Measurements from ENCODE around the gene STAC3. TPM values are rescaled to one million over a fixed set of nuclear protein-coding genes. Genes with fewer than 3 reads are reported as not detected.

STAC3 gene
- total RNA-seq, 1 donor from 2014 or later: 3.3 TPM

DNA sequence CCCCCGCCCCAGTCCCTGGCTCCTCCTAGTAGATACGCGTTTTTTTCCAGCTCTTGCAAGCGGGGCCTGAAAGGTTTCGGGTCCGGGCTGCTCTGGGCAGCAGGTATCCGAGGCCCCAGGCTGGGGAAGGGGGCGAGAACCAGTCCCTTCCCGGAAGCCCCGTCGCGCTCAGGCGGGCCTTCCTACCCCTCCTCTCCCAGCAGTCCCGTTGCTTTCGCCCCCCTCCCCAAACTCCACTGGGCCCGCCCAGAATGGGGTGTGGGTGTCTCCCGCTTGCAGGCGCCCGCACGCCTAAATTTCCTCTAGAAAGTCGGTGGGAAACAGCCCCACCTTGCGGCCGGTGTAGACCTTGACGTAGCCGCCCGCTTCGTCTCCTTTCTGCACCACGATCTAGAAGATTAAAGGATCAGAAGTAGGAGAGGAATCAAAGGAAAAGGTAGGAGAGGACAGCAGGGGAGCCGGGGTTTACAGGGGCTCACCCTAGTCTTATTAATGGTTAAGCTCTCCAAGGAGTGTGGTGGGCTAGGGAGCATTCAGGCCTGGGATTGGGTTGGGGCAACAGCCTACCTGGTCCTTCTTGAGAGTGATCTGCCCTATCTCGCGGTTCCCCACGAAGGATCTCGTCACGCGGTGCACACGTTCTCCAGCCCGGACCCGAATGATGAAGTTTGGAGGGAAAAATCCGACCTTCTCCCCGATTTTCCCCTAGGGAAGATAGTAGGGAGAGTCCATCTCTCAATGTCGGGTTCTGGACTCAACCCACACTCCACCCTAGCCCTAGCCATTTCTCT, 7.3 kb downstream of the STAC3 start:
- Mint-ChIP-seq H3K27ac (ENCODE audit: unreplicated experiment) (no peak overlapping the region), H3K27me3 (ENCODE audit: unreplicated experiment) (peaks cover 31% of the 10 kb centered on the region), H3K36me3 (ENCODE audit: low read depth, unreplicated experiment) (peaks cover 10% of the 10 kb centered on the region), H3K9me3 (ENCODE audit: unreplicated experiment) (no peaks in the 10 kb centered on the region), H3K4me3 (ENCODE audit: unreplicated experiment) (peak overlapping the region; percentile 79), H3K4me1 (ENCODE audit: unreplicated experiment) (peaks cover 19% of the 10 kb centered on the region)
- TF ChIP-seq, protein P1, sequence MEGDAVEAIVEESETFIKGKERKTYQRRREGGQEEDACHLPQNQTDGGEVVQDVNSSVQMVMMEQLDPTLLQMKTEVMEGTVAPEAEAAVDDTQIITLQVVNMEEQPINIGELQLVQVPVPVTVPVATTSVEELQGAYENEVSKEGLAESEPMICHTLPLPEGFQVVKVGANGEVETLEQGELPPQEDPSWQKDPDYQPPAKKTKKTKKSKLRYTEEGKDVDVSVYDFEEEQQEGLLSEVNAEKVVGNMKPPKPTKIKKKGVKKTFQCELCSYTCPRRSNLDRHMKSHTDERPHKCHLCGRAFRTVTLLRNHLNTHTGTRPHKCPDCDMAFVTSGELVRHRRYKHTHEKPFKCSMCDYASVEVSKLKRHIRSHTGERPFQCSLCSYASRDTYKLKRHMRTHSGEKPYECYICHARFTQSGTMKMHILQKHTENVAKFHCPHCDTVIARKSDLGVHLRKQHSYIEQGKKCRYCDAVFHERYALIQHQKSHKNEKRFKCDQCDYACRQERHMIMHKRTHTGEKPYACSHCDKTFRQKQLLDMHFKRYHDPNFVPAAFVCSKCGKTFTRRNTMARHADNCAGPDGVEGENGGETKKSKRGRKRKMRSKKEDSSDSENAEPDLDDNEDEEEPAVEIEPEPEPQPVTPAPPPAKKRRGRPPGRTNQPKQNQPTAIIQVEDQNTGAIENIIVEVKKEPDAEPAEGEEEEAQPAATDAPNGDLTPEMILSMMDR (IDR thresholded peaks at IDR 0.05; ENCODE audit: unreplicated experiment): peak; percentile 60
- peak; percentile 80 for DNase-seq (ENCODE audit: low spot score)

DNA sequence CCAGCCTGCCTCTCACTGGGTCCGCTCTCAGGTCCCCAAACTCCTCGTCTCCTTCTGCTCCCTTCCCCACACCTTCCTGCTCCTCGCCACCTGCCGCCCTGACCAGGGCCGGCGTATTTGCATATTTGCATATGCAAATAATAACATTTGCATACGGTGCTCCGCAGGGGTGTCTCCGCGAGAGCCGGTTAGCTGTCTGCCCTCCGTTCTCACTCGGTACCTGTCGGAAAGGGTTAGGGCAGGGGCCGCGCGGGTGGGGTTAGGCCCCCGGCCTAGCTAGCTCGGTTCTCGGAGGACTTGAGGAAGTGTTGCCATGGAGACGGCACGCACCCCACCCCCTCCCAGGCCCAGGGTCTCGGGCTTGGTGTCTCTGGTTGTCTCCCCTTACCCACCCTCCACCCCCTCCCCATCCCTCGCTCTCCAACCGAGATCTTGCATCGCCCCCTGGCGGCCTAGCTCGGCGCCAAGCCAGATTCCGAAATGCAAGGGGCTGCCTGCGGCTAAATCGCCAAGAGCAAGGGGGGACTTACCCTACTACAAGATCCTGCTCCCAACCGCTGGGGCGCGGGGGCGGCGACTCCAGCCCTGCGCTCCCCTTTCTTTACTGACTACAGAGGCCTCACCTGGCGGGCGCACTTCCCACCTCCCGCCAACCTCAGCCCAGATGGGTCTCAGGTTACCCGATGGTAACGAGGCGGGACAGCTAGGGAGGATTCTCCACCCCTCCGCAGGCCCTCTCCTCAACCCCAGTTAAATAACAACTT, 8.1 kb downstream of the STAC3 start:
- Mint-ChIP-seq H3K4me1 (ENCODE audit: unreplicated experiment) (peaks cover 19% of the 10 kb centered on the region), H3K36me3 (ENCODE audit: low read depth, unreplicated experiment) (peaks cover 11% of the 10 kb centered on the region), H3K9me3 (ENCODE audit: unreplicated experiment) (no peaks in the 10 kb centered on the region), H3K27me3 (ENCODE audit: unreplicated experiment) (peaks cover 34% of the 10 kb centered on the region), H3K4me3 (ENCODE audit: unreplicated experiment) (peak overlapping the region; percentile 73), H3K27ac (ENCODE audit: unreplicated experiment) (no peak overlapping the region)
- TF ChIP-seq, protein P1 (IDR thresholded peaks at IDR 0.05; ENCODE audit: unreplicated experiment): peak; percentile 76
- peak; percentile 89 for DNase-seq (ENCODE audit: low spot score)

DNA sequence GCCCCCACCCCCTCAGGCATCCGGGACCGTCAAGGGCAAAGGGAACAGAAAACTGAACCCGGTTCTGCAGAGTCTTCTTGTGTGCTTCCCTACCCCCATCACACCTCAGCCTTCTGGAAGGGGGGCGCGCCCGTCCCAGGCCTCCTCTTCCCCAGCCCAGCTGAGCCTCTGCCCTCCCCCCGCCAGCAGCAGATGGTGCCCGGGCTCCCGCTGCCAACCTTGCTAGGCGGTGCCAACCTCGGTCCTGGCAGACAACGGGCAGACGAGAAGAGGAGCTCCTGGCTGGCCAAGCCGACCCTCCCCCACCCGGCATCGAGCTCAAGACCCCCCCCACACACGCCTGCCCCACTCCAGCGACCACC, 8.7 kb downstream of the STAC3 start:
- no peaks in the 10 kb centered on the region for H3K9me3 Mint-ChIP-seq (ENCODE audit: unreplicated experiment)
- TF ChIP-seq, protein P1 (IDR thresholded peaks at IDR 0.05; ENCODE audit: unreplicated experiment): no peak
- H3K27ac Mint-ChIP-seq (ENCODE audit: unreplicated experiment): no peak overlapping the region
- DNase-seq (ENCODE audit: low spot score): no peak
- H3K4me1 Mint-ChIP-seq (ENCODE audit: unreplicated experiment): peaks cover 24% of the 10 kb centered on the region
- H3K27me3 Mint-ChIP-seq (ENCODE audit: unreplicated experiment): peaks cover 39% of the 10 kb centered on the region
- peaks cover 15% of the 10 kb centered on the region for H3K36me3 Mint-ChIP-seq (ENCODE audit: low read depth, unreplicated experiment)
- no peak overlapping the region for H3K4me3 Mint-ChIP-seq (ENCODE audit: unreplicated experiment)

DNA sequence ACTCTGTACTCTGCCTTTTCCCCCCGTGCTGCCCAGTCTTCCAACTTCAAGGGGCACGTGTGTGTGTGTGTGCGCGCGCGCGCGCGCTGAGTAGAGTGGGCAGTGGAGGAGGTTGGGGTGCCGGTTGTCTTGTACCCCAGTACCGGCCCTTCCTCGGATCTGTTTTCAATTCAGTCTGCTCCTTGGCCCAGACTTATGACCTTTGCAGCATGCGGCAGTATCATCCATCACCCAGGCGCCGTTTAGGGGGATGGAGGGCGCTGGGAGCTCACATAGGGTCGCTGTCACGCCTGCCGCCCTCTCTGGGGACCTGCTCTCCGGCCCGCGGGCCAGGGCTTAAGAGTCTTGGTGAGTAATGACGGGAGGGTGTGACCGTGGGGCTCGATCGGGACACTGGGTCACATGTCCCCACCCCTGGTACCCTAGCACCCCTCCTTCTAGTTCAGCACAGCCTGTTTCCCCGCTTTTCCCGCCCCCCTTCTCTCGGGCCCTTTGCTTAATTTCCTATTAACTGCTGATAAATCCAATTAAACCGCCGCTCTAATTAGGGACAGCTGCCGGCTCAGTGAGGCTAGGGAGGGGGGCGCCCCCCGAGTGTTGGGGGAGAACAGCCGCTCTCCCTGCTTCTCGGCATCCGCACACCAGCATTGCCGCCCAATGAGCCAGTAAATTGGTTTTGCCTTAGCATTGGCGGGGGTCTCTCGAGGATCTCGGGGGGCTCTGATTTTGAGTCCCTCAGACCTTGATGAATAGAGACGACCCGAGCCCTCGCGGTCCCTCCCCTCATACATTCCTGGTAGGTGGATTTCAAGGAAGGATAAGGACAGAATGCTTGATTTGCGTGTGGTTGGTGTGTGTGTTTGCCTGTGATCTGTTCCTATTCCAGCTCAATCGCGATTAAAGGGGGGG, 9.3 kb downstream of the STAC3 start:
- H3K4me3 Mint-ChIP-seq (ENCODE audit: unreplicated experiment): no peak overlapping the region
- TF ChIP-seq, protein P1 (IDR thresholded peaks at IDR 0.05; ENCODE audit: unreplicated experiment): no peak
- H3K9me3 Mint-ChIP-seq (ENCODE audit: unreplicated experiment): no peaks in the 10 kb centered on the region
- no peak for DNase-seq (ENCODE audit: low spot score)
- no peak overlapping the region for H3K27ac Mint-ChIP-seq (ENCODE audit: unreplicated experiment)
- H3K36me3 Mint-ChIP-seq (ENCODE audit: low read depth, unreplicated experiment): peaks cover 15% of the 10 kb centered on the region
- H3K27me3 Mint-ChIP-seq (ENCODE audit: unreplicated experiment): peaks cover 45% of the 10 kb centered on the region
- H3K4me1 Mint-ChIP-seq (ENCODE audit: unreplicated experiment): peaks cover 26% of the 10 kb centered on the region
